ENCODE measurements around the gene CAMK2A. TPM values are rescaled to one million over a fixed set of nuclear protein-coding genes. Genes with fewer than 3 reads are reported as not detected.

Gene CAMK2A
- total RNA-seq, 1 donor from 2014 or later: 0.30 TPM

GRCh38 chr5:150227606-150228273 lies 61.8 kb downstream of the CAMK2A start:
- H3K4me1 Mint-ChIP-seq: peaks cover 8% of the 10 kb centered on the region
- no peaks in the 10 kb centered on the region for H3K9me3 Mint-ChIP-seq

GRCh38 chr5:150227036-150227435 lies 62.5 kb downstream of the CAMK2A start:
- no peak overlapping the region for H3K4me3 Mint-ChIP-seq
- H3K36me3 Mint-ChIP-seq (ENCODE audit: low read depth): no peaks in the 10 kb centered on the region
- H3K4me1 Mint-ChIP-seq: peaks cover 8% of the 10 kb centered on the region
- H3K27me3 Mint-ChIP-seq (ENCODE audit: low read depth): no peaks in the 10 kb centered on the region
- H3K9me3 Mint-ChIP-seq: no peaks in the 10 kb centered on the region
- DNase-seq (ENCODE audit: low read depth, low spot score): no peak
- H3K27ac Mint-ChIP-seq (ENCODE audit: unreplicated experiment): no peak overlapping the region
- no peak for TF ChIP-seq CTCF (conservative IDR thresholded peaks at IDR 0.05)

More at GRCh38 chr5:150227606-150228273, 61.8 kb downstream of the CAMK2A start:
- no peaks in the 10 kb centered on the region for H3K36me3 Mint-ChIP-seq (ENCODE audit: low read depth)
- H3K4me3 Mint-ChIP-seq: no peak overlapping the region
- no peaks in the 10 kb centered on the region for H3K27me3 Mint-ChIP-seq (ENCODE audit: low read depth)
- no peak for DNase-seq (ENCODE audit: low read depth, low spot score)
- no peak overlapping the region for H3K27ac Mint-ChIP-seq (ENCODE audit: unreplicated experiment)
- no peak for TF ChIP-seq CTCF (conservative IDR thresholded peaks at IDR 0.05)

- H3K27ac Mint-ChIP-seq (ENCODE audit: unreplicated experiment): no peak overlapping the region
- DNase-seq (ENCODE audit: low read depth, low spot score): no peak
- no peak overlapping the region for H3K4me3 Mint-ChIP-seq
- H3K9me3 Mint-ChIP-seq: no peaks in the 10 kb centered on the region
- H3K36me3 Mint-ChIP-seq (ENCODE audit: low read depth): no peaks in the 10 kb centered on the region
- no peaks in the 10 kb centered on the region for H3K27me3 Mint-ChIP-seq (ENCODE audit: low read depth)
- TF ChIP-seq CTCF (conservative IDR thresholded peaks at IDR 0.05): no peak
- H3K4me1 Mint-ChIP-seq: peaks cover 8% of the 10 kb centered on the region
These were observed 65.0 kb downstream of the CAMK2A start for GRCh38 chr5:150224483-150225027.

- Mint-ChIP-seq H3K4me1 (peaks cover 8% of the 10 kb centered on the region), H3K27ac (ENCODE audit: unreplicated experiment) (no peak overlapping the region), H3K36me3 (ENCODE audit: low read depth) (no peaks in the 10 kb centered on the region), H3K9me3 (no peaks in the 10 kb centered on the region), H3K27me3 (ENCODE audit: low read depth) (no peaks in the 10 kb centered on the region), H3K4me3 (no peak overlapping the region)
- no peak for DNase-seq (ENCODE audit: low read depth, low spot score)
- TF ChIP-seq CTCF (conservative IDR thresholded peaks at IDR 0.05): no peak
These were observed 66.1 kb downstream of the CAMK2A start for GRCh38 chr5:150223474-150223873.

GRCh38 chr5:150222906-150223305 lies 66.7 kb downstream of the CAMK2A start:
- H3K27me3 Mint-ChIP-seq (ENCODE audit: low read depth): no peaks in the 10 kb centered on the region
- TF ChIP-seq CTCF (conservative IDR thresholded peaks at IDR 0.05): no peak
- H3K36me3 Mint-ChIP-seq (ENCODE audit: low read depth): no peaks in the 10 kb centered on the region
- H3K9me3 Mint-ChIP-seq: no peaks in the 10 kb centered on the region
- no peak for DNase-seq (ENCODE audit: low read depth, low spot score)
- H3K4me3 Mint-ChIP-seq: no peak overlapping the region
- no peak overlapping the region for H3K27ac Mint-ChIP-seq (ENCODE audit: unreplicated experiment)
- peaks cover 8% of the 10 kb centered on the region for H3K4me1 Mint-ChIP-seq

Data from neural crest cell (in vitro differentiated cells).